ENCODE results near the gene C6orf141. TPM values are rescaled to one million over a fixed set of nuclear protein-coding genes. Genes with fewer than 3 reads are reported as not detected.

The C6orf141 gene
- total RNA-seq, 1 donor from 2014 or later: 0.41 TPM

DNA sequence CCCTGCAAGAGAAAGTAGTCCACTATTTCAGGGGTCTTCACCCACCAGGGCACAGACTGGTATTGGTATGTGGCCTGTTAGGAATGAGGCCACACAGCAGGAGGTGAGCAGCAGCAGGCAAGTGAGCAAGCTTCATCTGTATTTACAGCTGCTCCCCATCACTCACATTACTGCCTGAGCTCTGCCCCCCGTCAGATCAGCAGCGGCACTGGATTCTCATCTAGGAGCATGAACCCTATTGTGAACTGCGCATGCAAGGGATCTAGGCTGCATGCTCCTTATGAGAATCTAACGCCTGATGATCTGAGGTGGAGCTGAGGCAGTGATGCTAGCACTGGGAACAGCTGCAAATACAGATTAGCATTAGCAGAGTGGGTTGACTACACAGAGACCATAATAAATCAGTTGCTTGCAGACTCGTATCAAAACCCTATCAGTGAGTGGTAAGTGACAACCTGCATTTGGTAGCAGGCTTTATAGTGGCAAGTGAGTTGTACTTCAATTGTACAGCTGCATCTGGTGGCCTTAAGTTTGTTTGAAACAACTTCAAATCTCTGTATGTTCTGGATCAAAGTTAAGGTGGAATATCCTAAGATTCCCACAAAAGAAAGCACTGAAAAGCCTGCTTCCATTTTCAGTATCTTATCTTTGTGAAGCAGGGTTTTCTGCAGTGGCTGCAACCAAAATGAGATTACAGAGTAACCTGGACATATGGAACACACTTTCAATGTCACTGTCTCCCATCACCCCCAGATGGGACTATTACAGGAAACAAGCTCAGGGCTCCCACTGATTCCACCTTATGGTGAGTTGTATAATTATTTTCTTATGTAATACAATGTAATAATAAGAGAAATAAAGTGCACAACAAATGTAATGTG lies 12.8 kb downstream of the C6orf141 start:
- no peaks in the 10 kb centered on the region for H3K4me1 ChIP-seq
- TF ChIP-seq, protein P1, sequence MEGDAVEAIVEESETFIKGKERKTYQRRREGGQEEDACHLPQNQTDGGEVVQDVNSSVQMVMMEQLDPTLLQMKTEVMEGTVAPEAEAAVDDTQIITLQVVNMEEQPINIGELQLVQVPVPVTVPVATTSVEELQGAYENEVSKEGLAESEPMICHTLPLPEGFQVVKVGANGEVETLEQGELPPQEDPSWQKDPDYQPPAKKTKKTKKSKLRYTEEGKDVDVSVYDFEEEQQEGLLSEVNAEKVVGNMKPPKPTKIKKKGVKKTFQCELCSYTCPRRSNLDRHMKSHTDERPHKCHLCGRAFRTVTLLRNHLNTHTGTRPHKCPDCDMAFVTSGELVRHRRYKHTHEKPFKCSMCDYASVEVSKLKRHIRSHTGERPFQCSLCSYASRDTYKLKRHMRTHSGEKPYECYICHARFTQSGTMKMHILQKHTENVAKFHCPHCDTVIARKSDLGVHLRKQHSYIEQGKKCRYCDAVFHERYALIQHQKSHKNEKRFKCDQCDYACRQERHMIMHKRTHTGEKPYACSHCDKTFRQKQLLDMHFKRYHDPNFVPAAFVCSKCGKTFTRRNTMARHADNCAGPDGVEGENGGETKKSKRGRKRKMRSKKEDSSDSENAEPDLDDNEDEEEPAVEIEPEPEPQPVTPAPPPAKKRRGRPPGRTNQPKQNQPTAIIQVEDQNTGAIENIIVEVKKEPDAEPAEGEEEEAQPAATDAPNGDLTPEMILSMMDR (IDR thresholded peaks at IDR 0.05; ENCODE audit: borderline replicate concordance): no peak
- H3K4me3 ChIP-seq: no peak overlapping the region
- no peaks in the 10 kb centered on the region for H3K36me3 ChIP-seq
- peaks cover 13% of the 10 kb centered on the region for H3K9me3 ChIP-seq (replicated peaks)
- intact Hi-C loops (cut with micrococcal nuclease): no loop called here
- H3K27me3 ChIP-seq (ENCODE audit: low read depth): peaks cover 11% of the 10 kb centered on the region
- no peak for DNase-seq
- no peak overlapping the region for H3K27ac ChIP-seq (replicated peaks)

DNA sequence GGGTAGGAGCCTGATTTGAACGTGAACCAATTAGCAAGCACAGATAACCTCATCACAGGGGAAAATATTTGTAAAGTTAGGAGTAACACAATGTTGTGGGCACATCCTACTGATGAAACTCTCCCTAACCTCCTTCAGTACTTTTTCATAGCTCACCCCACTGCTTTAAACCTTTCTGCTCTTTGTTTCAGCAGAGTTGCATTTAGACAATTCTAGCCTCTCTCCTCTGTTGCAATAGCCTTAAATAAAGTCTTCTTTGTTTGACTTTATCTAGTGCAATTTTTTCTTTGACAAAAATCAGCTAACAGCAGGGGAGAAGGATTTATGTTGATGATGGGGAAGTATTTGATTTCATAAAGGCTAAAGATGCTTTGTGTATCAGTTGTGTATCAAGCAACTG lies 14.1 kb downstream of the C6orf141 start:
- no peaks in the 10 kb centered on the region for H3K4me1 ChIP-seq
- no peak overlapping the region for H3K27ac ChIP-seq (replicated peaks)
- no peak for DNase-seq
- TF ChIP-seq, protein P1 (IDR thresholded peaks at IDR 0.05; ENCODE audit: borderline replicate concordance): no peak
- H3K36me3 ChIP-seq: no peaks in the 10 kb centered on the region
- no peak overlapping the region for H3K4me3 ChIP-seq
- H3K9me3 ChIP-seq (replicated peaks): peaks cover 13% of the 10 kb centered on the region
- intact Hi-C loops (cut with micrococcal nuclease): no loop called here
- H3K27me3 ChIP-seq (ENCODE audit: low read depth): peaks cover 11% of the 10 kb centered on the region

DNA sequence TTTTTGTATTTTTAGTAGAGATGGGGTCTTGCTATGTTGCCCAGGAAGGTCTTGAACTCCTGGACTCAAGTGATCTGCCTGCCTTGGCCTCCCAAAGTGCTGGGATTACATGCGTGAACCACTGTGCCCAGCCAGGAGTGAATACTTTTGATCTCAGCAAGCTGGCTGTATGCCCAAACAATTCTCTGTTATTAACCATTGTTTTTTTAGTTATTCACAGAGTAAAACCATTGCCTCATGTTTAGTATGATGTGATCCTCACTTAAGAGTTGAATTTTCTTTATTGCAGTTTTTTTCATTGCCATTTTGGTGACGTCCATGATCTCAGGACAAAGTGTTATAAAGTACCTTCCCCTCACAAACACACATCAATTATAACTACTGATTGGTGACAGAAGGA lies 14.8 kb downstream of the C6orf141 start:
- Histone ChIP-seq H3K4me1 (no peaks in the 10 kb centered on the region), H3K27me3 (ENCODE audit: low read depth) (peaks cover 11% of the 10 kb centered on the region), H3K36me3 (no peaks in the 10 kb centered on the region), H3K27ac (replicated peaks) (no peak overlapping the region), H3K4me3 (no peak overlapping the region), H3K9me3 (replicated peaks) (peaks cover 13% of the 10 kb centered on the region)
- no peak for DNase-seq
- TF ChIP-seq, protein P1 (IDR thresholded peaks at IDR 0.05; ENCODE audit: borderline replicate concordance): no peak
- intact Hi-C loops (cut with micrococcal nuclease): no loop called here

DNA sequence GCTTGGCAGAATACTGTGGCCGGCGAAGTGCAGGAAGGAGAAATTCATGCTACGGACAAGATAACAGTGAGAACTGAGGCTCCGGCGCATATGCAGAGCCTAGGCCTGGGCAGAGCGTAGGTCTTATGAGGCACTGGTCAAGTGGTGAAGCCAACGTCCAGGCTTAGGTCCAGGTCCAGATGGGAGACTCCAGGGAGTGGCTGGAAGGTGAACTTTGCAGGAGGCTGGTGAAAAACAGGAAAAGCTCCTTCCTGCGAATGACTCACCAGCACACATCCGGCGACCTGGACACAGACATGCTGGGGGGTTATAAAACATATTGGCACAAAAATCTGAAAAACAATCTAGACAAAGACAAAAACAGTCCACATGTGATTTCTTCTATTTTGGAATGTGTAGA lies 15.4 kb downstream of the C6orf141 start:
- no peaks in the 10 kb centered on the region for H3K36me3 ChIP-seq
- intact Hi-C loops (cut with micrococcal nuclease): no loop called here
- TF ChIP-seq, protein P1 (IDR thresholded peaks at IDR 0.05; ENCODE audit: borderline replicate concordance): no peak
- H3K27ac ChIP-seq (replicated peaks): peak overlapping the region; percentile 54
- no peak overlapping the region for H3K4me3 ChIP-seq
- H3K4me1 ChIP-seq: no peaks in the 10 kb centered on the region
- H3K9me3 ChIP-seq (replicated peaks): peaks cover 13% of the 10 kb centered on the region
- H3K27me3 ChIP-seq (ENCODE audit: low read depth): peaks cover 11% of the 10 kb centered on the region
- no peak for DNase-seq

DNA sequence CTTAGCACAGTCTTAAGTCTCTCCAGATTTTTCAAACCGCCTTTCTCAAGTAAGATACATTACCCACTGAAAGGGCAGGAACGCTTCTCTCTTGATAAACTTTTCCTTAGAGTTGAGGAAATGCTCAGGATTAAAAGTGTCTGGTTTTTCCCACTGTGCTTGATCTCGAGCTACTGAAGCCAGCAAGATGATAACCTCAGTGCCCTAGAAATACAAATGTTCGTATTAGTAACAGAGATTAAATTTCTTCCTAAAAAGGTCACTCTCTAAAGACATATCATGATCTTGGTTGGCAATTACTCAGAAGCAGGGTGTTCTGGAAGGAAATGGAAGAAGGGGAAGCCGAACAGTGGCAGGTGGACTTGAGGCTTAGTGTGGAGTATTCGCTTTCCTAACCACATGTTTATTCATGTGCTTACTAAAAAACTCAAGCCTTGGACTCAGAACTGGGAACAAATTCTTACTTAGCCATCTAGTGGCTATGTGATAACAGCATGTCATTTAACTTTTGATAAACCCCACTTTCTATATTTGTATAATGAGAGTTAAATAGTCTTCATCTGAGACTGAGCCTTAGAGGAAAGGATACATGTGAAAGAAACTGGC lies 20.1 kb downstream of the C6orf141 start:
- no peaks in the 10 kb centered on the region for H3K9me3 ChIP-seq (replicated peaks)
- no peak overlapping the region for H3K4me3 ChIP-seq
- no peak for DNase-seq
- intact Hi-C loops (cut with micrococcal nuclease): no loop called here
- no peak overlapping the region for H3K27ac ChIP-seq (replicated peaks)
- peaks cover 3% of the 10 kb centered on the region for H3K27me3 ChIP-seq (ENCODE audit: low read depth)
- TF ChIP-seq, protein P1 (IDR thresholded peaks at IDR 0.05; ENCODE audit: borderline replicate concordance): no peak
- no peaks in the 10 kb centered on the region for H3K4me1 ChIP-seq
- no peaks in the 10 kb centered on the region for H3K36me3 ChIP-seq
